ENCODE results near the gene DES. TPM values are rescaled to one million over a fixed set of nuclear protein-coding genes. Genes with fewer than 3 reads are reported as not detected.
A peak's percentile ranks its signal among the peaks of the same experiment; 100 is the strongest.

Gene DES
- total RNA-seq, 1 experiment from 2014 or later = 1.6 TPM

DNA sequence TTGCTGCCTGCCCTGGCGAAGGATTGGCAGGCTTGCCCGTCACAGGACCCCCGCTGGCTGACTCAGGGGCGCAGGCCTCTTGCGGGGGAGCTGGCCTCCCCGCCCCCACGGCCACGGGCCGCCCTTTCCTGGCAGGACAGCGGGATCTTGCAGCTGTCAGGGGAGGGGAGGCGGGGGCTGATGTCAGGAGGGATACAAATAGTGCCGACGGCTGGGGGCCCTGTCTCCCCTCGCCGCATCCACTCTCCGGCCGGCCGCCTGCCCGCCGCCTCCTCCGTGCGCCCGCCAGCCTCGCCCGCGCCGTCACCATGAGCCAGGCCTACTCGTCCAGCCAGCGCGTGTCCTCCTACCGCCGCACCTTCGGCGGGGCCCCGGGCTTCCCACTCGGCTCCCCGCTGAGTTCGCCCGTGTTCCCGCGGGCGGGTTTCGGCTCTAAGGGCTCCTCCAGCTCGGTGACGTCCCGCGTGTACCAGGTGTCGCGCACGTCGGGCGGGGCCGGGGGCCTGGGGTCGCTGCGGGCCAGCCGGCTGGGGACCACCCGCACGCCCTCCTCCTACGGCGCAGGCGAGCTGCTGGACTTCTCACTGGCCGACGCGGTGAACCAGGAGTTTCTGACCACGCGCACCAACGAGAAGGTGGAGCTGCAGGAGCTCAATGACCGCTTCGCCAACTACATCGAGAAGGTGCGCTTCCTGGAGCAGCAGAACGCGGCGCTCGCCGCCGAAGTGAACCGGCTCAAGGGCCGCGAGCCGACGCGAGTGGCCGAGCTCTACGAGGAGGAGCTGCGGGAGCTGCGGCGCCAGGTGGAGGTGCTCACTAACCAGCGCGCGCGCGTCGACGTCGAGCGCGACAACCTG is at the start of gene DES (continued):
- TF ChIP-seq, protein P1, sequence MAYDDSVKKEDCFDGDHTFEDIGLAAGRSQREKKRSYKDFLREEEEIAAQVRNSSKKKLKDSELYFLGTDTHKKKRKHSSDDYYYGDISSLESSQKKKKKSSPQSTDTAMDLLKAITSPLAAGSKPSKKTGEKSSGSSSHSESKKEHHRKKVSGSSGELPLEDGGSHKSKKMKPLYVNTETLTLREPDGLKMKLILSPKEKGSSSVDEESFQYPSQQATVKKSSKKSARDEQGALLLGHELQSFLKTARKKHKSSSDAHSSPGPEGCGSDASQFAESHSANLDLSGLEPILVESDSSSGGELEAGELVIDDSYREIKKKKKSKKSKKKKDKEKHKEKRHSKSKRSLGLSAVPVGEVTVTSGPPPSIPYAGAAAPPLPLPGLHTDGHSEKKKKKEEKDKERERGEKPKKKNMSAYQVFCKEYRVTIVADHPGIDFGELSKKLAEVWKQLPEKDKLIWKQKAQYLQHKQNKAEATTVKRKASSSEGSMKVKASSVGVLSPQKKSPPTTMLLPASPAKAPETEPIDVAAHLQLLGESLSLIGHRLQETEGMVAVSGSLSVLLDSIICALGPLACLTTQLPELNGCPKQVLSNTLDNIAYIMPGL (CRISPR knock-in tag; IDR thresholded peaks at IDR 0.05) = peak; percentile 58; the same call in 1 of the 2 replicates
- no peak for TF ChIP-seq ZMAT4 (CRISPR knock-in tag; IDR thresholded peaks at IDR 0.05)
- TF ChIP-seq ETV6 (CRISPR knock-in tag; IDR thresholded peaks at IDR 0.05) = no peak
- TF ChIP-seq FOXP4 (CRISPR knock-in tag; IDR thresholded peaks at IDR 0.05) = 0 out of 2 replicates have a peak, but pooled peaks have one; percentile 61
- no peak for TF ChIP-seq TEAD1 (CRISPR knock-in tag; IDR thresholded peaks at IDR 0.05)
- TF ChIP-seq, protein P2, sequence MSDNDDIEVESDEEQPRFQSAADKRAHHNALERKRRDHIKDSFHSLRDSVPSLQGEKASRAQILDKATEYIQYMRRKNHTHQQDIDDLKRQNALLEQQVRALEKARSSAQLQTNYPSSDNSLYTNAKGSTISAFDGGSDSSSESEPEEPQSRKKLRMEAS (CRISPR knock-in tag; IDR thresholded peaks at IDR 0.05) = peak; percentile 91
- TF ChIP-seq, protein P3, sequence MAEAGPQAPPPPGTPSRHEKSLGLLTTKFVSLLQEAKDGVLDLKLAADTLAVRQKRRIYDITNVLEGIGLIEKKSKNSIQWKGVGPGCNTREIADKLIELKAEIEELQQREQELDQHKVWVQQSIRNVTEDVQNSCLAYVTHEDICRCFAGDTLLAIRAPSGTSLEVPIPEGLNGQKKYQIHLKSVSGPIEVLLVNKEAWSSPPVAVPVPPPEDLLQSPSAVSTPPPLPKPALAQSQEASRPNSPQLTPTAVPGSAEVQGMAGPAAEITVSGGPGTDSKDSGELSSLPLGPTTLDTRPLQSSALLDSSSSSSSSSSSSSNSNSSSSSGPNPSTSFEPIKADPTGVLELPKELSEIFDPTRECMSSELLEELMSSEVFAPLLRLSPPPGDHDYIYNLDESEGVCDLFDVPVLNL (CRISPR knock-in tag; IDR thresholded peaks at IDR 0.05; ENCODE audit: borderline replicate concordance, low read depth) = no peak
- TF ChIP-seq SMAD4 (CRISPR knock-in tag; IDR thresholded peaks at IDR 0.05) = no peak
- TF ChIP-seq GTF2I (CRISPR knock-in tag; conservative IDR thresholded peaks at IDR 0.05) = no peak
- no peak for TF ChIP-seq ZNF263 (CRISPR knock-in tag; IDR thresholded peaks at IDR 0.05; ENCODE audit: low read depth)
- TF ChIP-seq, protein P4, sequence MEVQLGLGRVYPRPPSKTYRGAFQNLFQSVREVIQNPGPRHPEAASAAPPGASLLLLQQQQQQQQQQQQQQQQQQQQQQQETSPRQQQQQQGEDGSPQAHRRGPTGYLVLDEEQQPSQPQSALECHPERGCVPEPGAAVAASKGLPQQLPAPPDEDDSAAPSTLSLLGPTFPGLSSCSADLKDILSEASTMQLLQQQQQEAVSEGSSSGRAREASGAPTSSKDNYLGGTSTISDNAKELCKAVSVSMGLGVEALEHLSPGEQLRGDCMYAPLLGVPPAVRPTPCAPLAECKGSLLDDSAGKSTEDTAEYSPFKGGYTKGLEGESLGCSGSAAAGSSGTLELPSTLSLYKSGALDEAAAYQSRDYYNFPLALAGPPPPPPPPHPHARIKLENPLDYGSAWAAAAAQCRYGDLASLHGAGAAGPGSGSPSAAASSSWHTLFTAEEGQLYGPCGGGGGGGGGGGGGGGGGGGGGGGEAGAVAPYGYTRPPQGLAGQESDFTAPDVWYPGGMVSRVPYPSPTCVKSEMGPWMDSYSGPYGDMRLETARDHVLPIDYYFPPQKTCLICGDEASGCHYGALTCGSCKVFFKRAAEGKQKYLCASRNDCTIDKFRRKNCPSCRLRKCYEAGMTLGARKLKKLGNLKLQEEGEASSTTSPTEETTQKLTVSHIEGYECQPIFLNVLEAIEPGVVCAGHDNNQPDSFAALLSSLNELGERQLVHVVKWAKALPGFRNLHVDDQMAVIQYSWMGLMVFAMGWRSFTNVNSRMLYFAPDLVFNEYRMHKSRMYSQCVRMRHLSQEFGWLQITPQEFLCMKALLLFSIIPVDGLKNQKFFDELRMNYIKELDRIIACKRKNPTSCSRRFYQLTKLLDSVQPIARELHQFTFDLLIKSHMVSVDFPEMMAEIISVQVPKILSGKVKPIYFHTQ (CRISPR knock-in tag; IDR thresholded peaks at IDR 0.05) = no peak
- TF ChIP-seq FOXJ3 (CRISPR knock-in tag; IDR thresholded peaks at IDR 0.05; ENCODE audit: borderline replicate concordance) = no peak
- no peak for TF ChIP-seq ATF1 (CRISPR knock-in tag; IDR thresholded peaks at IDR 0.05)
- TF ChIP-seq, protein P5, sequence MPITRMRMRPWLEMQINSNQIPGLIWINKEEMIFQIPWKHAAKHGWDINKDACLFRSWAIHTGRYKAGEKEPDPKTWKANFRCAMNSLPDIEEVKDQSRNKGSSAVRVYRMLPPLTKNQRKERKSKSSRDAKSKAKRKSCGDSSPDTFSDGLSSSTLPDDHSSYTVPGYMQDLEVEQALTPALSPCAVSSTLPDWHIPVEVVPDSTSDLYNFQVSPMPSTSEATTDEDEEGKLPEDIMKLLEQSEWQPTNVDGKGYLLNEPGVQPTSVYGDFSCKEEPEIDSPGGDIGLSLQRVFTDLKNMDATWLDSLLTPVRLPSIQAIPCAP (CRISPR knock-in tag; IDR thresholded peaks at IDR 0.05) = 0 out of 2 replicates have a peak, but pooled peaks have one; percentile 4
- TF ChIP-seq E2F1 (CRISPR knock-in tag; IDR thresholded peaks at IDR 0.05) = peak; percentile 49; the same call in 1 of the 2 replicates
- peak; percentile 13; the same call in 1 of the 2 replicates for TF ChIP-seq ZNF317 (CRISPR knock-in tag; IDR thresholded peaks at IDR 0.05; ENCODE audit: borderline replicate concordance, low read depth)
- no peak for TF ChIP-seq EMX1 (CRISPR knock-in tag; IDR thresholded peaks at IDR 0.05)
- no peak for TF ChIP-seq MXD4 (CRISPR knock-in tag; IDR thresholded peaks at IDR 0.05; ENCODE audit: borderline replicate concordance)
- TF ChIP-seq ATF6 (CRISPR knock-in tag; IDR thresholded peaks at IDR 0.05) = no peak
- TF ChIP-seq, protein P6, sequence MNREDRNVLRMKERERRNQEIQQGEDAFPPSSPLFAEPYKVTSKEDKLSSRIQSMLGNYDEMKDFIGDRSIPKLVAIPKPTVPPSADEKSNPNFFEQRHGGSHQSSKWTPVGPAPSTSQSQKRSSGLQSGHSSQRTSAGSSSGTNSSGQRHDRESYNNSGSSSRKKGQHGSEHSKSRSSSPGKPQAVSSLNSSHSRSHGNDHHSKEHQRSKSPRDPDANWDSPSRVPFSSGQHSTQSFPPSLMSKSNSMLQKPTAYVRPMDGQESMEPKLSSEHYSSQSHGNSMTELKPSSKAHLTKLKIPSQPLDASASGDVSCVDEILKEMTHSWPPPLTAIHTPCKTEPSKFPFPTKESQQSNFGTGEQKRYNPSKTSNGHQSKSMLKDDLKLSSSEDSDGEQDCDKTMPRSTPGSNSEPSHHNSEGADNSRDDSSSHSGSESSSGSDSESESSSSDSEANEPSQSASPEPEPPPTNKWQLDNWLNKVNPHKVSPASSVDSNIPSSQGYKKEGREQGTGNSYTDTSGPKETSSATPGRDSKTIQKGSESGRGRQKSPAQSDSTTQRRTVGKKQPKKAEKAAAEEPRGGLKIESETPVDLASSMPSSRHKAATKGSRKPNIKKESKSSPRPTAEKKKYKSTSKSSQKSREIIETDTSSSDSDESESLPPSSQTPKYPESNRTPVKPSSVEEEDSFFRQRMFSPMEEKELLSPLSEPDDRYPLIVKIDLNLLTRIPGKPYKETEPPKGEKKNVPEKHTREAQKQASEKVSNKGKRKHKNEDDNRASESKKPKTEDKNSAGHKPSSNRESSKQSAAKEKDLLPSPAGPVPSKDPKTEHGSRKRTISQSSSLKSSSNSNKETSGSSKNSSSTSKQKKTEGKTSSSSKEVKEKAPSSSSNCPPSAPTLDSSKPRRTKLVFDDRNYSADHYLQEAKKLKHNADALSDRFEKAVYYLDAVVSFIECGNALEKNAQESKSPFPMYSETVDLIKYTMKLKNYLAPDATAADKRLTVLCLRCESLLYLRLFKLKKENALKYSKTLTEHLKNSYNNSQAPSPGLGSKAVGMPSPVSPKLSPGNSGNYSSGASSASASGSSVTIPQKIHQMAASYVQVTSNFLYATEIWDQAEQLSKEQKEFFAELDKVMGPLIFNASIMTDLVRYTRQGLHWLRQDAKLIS (CRISPR knock-in tag; IDR thresholded peaks at IDR 0.05; ENCODE audit: borderline replicate concordance) = no peak

Measured in WTC11 (cell line).